Activated T-helper 17 cell treated with anti-CD3 and anti-CD28 coated beads, Interleukin-2, amount 50 U/mL, for 72 hours (primary cell): ENCODE results near the gene CNTFR. TPM values are rescaled to one million over a fixed set of nuclear protein-coding genes. Genes with fewer than 3 reads are reported as not detected.

ENCODE experiments used
- ATAC-seq: fragments of 150-1000 bp; cut with Tn5 transposase; replicated peaks from 2 replicates; pipeline ENCODE4 v1.10.0; 2021; ENCODE audit warnings: mild to moderate bottlenecking, moderate library complexity
- H3K27ac Mint-ChIP-seq: one replicate; pipeline ENCODE4 v1.8.0; 2022; ENCODE audit warnings: mixed read lengths
- H3K27me3 Mint-ChIP-seq: one replicate; pipeline ENCODE4 v1.8.0; 2022; ENCODE audit warnings: mixed read lengths
- H3K36me3 Mint-ChIP-seq: one replicate; pipeline ENCODE4 v1.8.0; 2022; ENCODE audit warnings: low read depth, mild to moderate bottlenecking, mixed read lengths
- H3K4me1 Mint-ChIP-seq: one replicate; pipeline ENCODE4 v1.8.0; 2022; ENCODE audit warnings: mixed read lengths
- H3K4me3 Mint-ChIP-seq: one replicate; pipeline ENCODE4 v1.8.0; 2022; ENCODE audit warnings: mild to moderate bottlenecking, mixed read lengths
- H3K9me3 Mint-ChIP-seq: one replicate; pipeline ENCODE4 v1.8.0; 2022; ENCODE audit warnings: mixed read lengths
- total RNA-seq, 2 donors: library from RNA; stranded (reverse); gene quantifications; one replicate each; pipeline ENCODE4 v1.2.3, GENCODE V29; 2022

CNTFR gene
- total RNA-seq, 2 donors from 2014 or later = not detected

DNA sequence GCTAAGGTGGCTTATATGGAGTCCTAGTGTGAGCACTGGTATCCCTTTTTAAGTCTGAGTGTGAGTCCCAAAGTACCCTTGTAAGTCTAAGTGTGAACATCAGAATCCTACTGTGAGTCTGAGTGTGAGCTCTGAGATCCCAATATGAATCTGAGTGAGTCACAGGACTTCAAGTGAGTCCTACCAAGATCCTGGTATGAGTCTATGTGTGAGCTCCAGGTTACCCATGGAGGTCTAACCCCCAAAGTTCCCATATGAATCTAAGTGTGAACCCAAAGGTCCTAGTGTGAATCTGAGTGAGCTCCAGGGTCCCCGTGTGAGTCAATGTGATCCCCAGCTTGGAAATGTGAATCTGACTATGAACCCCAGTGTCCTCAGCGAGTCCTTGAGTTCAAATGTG lies 2.3 kb downstream of the CNTFR start:
- peaks cover 7% of the 10 kb centered on the region for H3K36me3 Mint-ChIP-seq
- no peak overlapping the region for H3K4me3 Mint-ChIP-seq
- H3K9me3 Mint-ChIP-seq = no peaks in the 10 kb centered on the region
- no peak overlapping the region for H3K27ac Mint-ChIP-seq
- peaks cover 54% of the 10 kb centered on the region for H3K27me3 Mint-ChIP-seq
- ATAC-seq = peak; percentile 53
- peaks cover 10% of the 10 kb centered on the region for H3K4me1 Mint-ChIP-seq

- Mint-ChIP-seq H3K4me1 (peaks cover 7% of the 10 kb centered on the region), H3K9me3 (no peaks in the 10 kb centered on the region), H3K27me3 (peaks cover 55% of the 10 kb centered on the region), H3K4me3 (no peak overlapping the region), H3K27ac (no peak overlapping the region), H3K36me3 (peaks cover 7% of the 10 kb centered on the region)
- no peak for ATAC-seq
Observed at GRCh38 chr9:34585946-34586669, 3.4 kb downstream of the CNTFR start.

DNA sequence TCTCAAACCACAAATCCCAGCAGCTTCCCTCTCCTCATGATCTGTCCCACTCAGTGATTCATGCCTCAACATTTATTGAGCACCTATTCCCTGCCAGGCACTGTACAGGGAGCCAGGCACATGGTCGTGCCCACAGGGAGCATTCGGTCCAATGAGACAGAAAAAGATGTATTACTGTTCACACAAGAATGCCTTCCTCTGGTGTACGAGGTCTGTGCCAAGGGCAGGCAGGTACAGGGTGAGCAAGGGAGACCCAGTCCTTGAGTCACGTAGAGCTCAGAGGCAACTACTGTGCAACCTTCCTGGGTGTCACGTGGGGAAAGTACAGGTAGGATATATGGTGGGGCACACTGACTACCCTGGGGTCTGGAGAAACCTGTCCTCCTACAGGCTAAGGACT lies 4.6 kb downstream of the CNTFR start:
- Mint-ChIP-seq H3K9me3 (no peaks in the 10 kb centered on the region), H3K4me3 (no peak overlapping the region), H3K27ac (no peak overlapping the region), H3K36me3 (peaks cover 1% of the 10 kb centered on the region), H3K27me3 (peaks cover 58% of the 10 kb centered on the region), H3K4me1 (peaks cover 7% of the 10 kb centered on the region)
- no peak for ATAC-seq

GRCh38 chr9:34582787-34583186 lies 6.7 kb downstream of the CNTFR start:
- Mint-ChIP-seq H3K4me1 (no peaks in the 10 kb centered on the region), H3K27me3 (peaks cover 61% of the 10 kb centered on the region), H3K9me3 (no peaks in the 10 kb centered on the region), H3K36me3 (no peaks in the 10 kb centered on the region), H3K27ac (no peak overlapping the region), H3K4me3 (no peak overlapping the region)
- ATAC-seq = no peak

GRCh38 chr9:34581318-34581717 lies 8.2 kb downstream of the CNTFR start:
- Mint-ChIP-seq H3K27me3 (peaks cover 59% of the 10 kb centered on the region), H3K4me1 (peaks cover 7% of the 10 kb centered on the region), H3K4me3 (no peak overlapping the region), H3K36me3 (no peaks in the 10 kb centered on the region), H3K27ac (no peak overlapping the region), H3K9me3 (no peaks in the 10 kb centered on the region)
- ATAC-seq = no peak

DNA sequence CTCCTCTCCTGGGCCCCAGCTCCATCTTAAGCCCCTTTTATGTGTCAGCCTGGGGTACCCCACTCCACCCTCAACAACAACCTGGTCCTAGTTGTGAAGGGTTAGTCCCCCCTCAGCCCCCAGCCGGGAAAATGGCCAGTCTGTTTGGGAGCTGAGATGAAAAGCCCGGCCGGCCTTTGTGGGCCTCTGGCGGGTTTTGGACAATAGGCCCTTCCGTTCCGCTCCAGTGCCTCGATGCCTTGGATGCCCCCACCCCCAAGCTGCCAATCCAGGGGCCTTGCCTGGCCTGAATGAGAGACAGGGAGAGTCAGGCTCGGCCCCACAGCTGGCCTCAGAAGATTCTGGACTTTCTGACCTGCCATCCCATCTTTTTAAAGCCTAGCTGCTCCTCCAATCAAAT lies 9.2 kb downstream of the CNTFR start:
- Mint-ChIP-seq H3K4me3 (no peak overlapping the region), H3K4me1 (peaks cover 13% of the 10 kb centered on the region), H3K36me3 (no peaks in the 10 kb centered on the region), H3K27ac (no peak overlapping the region), H3K9me3 (no peaks in the 10 kb centered on the region), H3K27me3 (peaks cover 57% of the 10 kb centered on the region)
- no peak for ATAC-seq

DNA sequence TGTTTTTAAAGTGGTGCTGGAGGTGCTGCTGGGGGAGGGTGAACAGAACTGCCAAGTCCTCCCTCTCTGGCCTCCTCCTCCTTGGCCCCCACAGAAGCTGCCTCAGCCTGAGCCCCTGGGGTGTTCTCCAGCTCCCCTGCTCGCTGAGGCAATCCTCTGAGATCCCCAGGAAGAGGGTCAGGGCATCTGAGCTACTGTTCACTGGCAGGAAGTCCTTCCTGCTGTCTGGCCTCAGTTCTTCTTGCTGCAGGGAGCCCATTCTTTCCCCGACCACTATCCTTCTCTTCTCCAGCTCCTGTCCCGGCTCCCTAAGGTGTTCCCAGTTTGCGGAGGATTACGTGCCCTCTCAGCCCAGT lies 9.7 kb downstream of the CNTFR start:
- Mint-ChIP-seq H3K36me3 (no peaks in the 10 kb centered on the region), H3K9me3 (no peaks in the 10 kb centered on the region), H3K27me3 (peaks cover 57% of the 10 kb centered on the region), H3K4me1 (peaks cover 13% of the 10 kb centered on the region), H3K4me3 (no peak overlapping the region), H3K27ac (no peak overlapping the region)
- ATAC-seq = no peak

- Mint-ChIP-seq H3K4me1 (peaks cover 13% of the 10 kb centered on the region), H3K27me3 (peaks cover 59% of the 10 kb centered on the region), H3K27ac (no peak overlapping the region), H3K36me3 (no peaks in the 10 kb centered on the region), H3K9me3 (no peaks in the 10 kb centered on the region), H3K4me3 (no peak overlapping the region)
- no peak for ATAC-seq
Observed at GRCh38 chr9:34579104-34579807, 10.3 kb downstream of the CNTFR start.

DNA sequence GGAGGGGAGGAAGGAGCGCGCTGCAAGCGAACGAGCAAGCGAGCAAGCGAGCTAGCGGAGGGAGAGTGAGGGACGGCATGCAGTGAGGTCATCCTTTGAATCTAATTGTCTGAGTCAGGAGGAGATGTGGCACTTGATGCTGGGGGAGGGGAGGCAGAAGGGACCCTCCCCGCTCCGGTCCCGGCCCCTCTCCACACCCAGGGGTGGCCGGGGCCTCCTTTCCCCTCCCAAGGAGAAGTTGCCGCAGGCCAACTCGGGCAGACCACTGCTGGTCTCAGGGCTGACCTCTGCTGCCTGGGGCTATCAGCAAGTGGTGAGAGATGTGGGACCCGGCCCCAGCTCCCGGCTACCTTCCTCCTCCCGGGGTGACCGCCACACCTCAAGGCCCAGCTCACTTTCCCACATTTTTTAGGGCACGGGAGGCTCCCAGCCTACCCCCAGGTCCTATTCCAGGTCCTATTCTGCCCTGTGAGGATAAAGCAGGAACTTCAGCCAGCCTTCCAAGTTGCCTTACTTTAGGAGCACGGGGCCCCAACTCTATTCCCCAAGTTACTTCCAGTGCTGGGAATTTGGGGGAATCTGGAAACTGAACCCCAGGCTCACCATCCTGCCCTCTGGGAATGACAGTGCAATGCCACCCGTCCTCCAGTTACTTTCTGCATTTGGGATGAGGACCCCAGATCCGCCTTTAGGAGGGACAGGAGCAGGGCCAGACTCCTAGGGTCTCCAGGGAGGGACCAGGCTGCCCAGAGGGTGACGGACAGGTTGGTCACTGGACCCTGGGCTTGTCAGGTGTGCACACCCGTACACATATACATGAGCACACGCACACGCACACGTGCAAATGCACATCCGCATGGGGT lies 11.1 kb downstream of the CNTFR start:
- Mint-ChIP-seq H3K36me3 (no peaks in the 10 kb centered on the region), H3K27ac (no peak overlapping the region), H3K4me3 (peak overlapping the region; percentile 9), H3K4me1 (peaks cover 13% of the 10 kb centered on the region), H3K27me3 (peaks cover 65% of the 10 kb centered on the region), H3K9me3 (no peaks in the 10 kb centered on the region)
- peak; percentile 46 for ATAC-seq

GRCh38 chr9:34577400-34578240 lies 11.9 kb downstream of the CNTFR start:
- Mint-ChIP-seq H3K27me3 (peaks cover 66% of the 10 kb centered on the region), H3K9me3 (no peaks in the 10 kb centered on the region), H3K4me3 (peak overlapping the region; percentile 61), H3K4me1 (peaks cover 13% of the 10 kb centered on the region), H3K27ac (no peak overlapping the region), H3K36me3 (no peaks in the 10 kb centered on the region)
- no peak for ATAC-seq

GRCh38 chr9:34576597-34577399 lies 12.7 kb downstream of the CNTFR start:
- no peak overlapping the region for H3K27ac Mint-ChIP-seq
- H3K36me3 Mint-ChIP-seq = no peaks in the 10 kb centered on the region
- H3K27me3 Mint-ChIP-seq = peaks cover 63% of the 10 kb centered on the region
- H3K4me1 Mint-ChIP-seq = peaks cover 13% of the 10 kb centered on the region
- H3K4me3 Mint-ChIP-seq = peak overlapping the region; percentile 61
- no peak for ATAC-seq
- H3K9me3 Mint-ChIP-seq = no peaks in the 10 kb centered on the region

GRCh38 chr9:34575862-34576596 lies 13.5 kb downstream of the CNTFR start:
- no peak overlapping the region for H3K27ac Mint-ChIP-seq
- peaks cover 61% of the 10 kb centered on the region for H3K27me3 Mint-ChIP-seq
- no peak for ATAC-seq
- H3K9me3 Mint-ChIP-seq = no peaks in the 10 kb centered on the region
- no peaks in the 10 kb centered on the region for H3K36me3 Mint-ChIP-seq
- H3K4me1 Mint-ChIP-seq = peaks cover 13% of the 10 kb centered on the region
- no peak overlapping the region for H3K4me3 Mint-ChIP-seq

- no peak overlapping the region for H3K27ac Mint-ChIP-seq
Observed at GRCh38 chr9:34575241-34575640, 14.3 kb downstream of the CNTFR start.

More at GRCh38 chr9:34575241-34575640, 14.3 kb downstream of the CNTFR start:
- Mint-ChIP-seq H3K9me3 (no peaks in the 10 kb centered on the region), H3K4me3 (no peak overlapping the region), H3K27me3 (peaks cover 57% of the 10 kb centered on the region), H3K4me1 (peaks cover 13% of the 10 kb centered on the region), H3K36me3 (no peaks in the 10 kb centered on the region)
- ATAC-seq = no peak
